T-helper 2 cell (primary cell): ENCODE measurements around the gene GPATCH3.
"Not testable (repeated sequence)": the region's sequence is repeated elsewhere in the genome, so short reads cannot be mapped to it uniquely, and the experiment has no call there.

ENCODE experiments used
- DNase-seq, 5 experiments: peaks; one replicate each; pipeline versions ENCODE4 v3.0.0 to v3.0.0-alpha.2; 2012 to 2022

Gene GPATCH3

DNA sequence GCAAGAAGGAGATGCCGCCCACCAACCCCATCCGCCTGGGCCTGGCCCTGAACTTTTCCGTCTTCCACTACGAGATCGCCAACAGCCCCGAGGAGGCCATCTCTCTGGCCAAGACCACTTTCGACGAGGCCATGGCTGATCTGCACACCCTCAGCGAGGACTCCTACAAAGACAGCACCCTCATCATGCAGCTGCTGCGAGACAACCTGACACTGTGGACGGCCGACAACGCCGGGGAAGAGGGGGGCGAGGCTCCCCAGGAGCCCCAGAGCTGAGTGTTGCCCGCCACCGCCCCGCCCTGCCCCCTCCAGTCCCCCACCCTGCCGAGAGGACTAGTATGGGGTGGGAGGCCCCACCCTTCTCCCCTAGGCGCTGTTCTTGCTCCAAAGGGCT, 36.6 kb downstream of the GPATCH3 start:
- no peak for DNase-seq

DNA sequence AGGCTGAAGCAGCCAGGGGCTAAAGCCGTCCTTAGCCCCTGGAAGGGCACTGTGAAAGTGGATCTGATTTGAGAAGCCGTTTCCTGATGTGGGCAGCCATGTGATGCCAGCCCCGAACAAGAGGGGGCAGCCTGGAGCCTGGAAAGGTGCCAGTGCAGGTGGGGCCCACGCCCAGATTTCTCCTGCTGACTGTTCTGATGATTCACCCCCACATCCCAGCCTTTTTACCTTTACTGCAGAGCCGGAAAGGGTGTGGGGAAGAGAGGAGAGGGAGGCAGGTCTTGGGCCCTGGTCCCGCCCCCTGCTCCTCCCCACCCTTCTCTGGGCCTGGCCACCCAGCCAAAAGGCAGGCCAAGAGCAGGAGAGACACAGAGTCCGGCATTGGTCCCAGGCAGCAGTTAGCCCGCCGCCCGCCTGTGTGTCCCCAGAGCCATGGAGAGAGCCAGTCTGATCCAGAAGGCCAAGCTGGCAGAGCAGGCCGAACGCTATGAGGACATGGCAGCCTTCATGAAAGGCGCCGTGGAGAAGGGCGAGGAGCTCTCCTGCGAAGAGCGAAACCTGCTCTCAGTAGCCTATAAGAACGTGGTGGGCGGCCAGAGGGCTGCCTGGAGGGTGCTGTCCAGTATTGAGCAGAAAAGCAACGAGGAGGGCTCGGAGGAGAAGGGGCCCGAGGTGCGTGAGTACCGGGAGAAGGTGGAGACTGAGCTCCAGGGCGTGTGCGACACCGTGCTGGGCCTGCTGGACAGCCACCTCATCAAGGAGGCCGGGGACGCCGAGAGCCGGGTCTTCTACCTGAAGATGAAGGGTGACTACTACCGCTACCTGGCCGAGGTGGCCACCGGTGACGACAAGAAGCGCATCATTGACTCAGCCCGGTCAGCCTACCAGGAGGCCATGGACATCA, 37.2 kb downstream of the GPATCH3 start, which contains the start of gene SFN:
SFN (plus strand) TSS at position 369 of the 904 bp plus-strand sequence; CDS start at position 433, 64 bp downstream.
- DNase-seq = peak in 2 of 5 experiments; percentile 42 to 63

DNA sequence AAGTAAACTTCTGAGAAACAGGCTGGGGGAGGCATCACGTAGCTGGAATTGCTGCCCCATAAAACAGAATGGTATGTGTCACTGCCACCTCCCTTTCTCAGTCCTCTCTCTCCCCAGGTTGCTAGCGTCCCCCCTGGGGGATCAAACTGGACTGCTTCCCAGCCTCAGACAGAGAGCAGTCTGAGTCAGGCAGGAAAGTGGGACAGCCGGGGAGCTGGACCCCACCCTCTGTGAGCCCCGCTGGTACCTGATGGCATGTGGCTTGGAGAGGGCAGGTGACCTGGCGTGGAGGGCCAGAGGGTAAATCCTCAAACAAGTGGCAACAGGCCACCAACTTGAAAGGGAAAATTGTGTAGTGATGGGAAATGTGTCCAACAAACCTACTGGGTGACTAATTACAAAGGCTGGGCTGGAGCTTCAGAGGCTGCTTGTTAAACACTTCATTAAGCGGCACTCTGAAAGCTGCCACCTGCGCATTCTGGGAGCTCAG, 38.3 kb downstream of the GPATCH3 start:
- DNase-seq = no peak

DNA sequence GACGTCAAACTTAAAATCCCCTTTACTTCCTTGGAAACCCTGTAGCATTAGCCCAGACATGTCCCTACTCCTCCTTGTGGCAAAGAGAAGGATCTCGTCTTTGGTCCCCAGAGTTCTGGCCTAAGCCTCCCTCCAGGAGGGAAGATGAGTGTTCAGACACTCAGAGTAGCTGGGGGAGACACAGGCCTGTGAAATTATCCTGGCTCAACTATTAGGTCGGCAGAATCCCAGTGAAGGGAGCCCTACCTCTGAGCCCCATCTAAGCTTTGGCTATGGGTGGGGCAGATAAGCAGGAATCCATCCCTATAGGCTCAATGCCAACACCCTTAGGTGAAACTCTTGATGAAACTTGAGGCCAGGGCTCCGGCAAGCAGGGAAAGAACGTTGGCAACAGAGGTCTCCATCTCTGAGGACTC, 39.0 kb downstream of the GPATCH3 start:
- DNase-seq = no peak

DNA sequence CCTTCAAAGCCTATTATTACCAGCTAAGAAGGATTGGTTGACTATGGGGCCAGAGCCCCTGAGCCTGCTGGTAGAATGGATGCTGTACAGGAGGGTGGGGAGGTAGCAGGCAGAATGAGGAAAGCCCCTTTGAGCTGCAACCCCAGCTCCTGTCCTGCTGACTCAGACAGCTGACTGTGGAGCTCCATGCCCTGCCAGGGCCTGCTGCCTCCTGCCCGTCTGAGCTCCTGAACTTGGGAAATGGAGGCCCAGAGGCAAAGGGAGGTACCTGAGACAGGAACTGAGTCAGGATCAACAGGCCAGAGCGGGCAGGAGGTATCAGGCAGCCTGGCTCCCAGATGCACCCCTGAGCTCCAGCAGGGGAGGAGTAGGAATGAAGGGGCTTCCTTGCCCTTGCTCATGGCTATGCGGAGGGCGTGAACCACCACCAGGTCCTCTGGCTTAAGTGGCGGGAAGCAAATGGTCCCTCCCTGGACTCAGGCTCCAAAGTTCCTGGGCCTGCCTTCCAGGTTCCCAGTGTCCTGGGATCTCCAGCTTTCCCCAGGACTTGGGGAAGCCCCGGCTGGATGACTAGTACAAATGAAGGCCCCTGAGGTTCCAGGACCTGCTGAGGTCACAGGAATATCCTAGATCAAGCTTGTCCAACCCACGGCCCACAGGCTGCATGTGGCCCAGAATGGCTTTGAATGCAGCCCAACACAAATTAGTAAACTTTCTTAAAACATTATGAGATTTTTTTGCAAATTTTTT, 41.2 kb downstream of the GPATCH3 start:
- no peak for DNase-seq

DNA sequence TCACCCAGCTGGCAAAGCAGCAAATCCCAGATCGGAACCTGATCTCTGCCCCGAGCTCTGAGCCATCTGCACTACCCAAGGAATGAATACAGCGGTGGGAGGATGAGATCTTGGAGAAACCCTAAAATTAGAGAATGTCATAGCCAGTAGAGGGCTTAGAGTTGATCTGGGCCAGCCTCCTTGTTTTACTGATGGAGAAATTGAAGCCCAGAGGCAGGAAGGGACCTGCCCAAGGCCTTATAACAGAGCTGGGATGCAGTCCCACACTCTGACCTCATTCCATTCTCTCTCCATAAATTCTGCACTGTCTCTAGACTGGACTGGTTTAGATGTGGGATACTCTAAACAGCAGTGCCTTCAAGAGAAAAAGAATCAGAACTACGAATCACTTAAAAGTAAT, 42.1 kb downstream of the GPATCH3 start:
- DNase-seq = no peak

DNA sequence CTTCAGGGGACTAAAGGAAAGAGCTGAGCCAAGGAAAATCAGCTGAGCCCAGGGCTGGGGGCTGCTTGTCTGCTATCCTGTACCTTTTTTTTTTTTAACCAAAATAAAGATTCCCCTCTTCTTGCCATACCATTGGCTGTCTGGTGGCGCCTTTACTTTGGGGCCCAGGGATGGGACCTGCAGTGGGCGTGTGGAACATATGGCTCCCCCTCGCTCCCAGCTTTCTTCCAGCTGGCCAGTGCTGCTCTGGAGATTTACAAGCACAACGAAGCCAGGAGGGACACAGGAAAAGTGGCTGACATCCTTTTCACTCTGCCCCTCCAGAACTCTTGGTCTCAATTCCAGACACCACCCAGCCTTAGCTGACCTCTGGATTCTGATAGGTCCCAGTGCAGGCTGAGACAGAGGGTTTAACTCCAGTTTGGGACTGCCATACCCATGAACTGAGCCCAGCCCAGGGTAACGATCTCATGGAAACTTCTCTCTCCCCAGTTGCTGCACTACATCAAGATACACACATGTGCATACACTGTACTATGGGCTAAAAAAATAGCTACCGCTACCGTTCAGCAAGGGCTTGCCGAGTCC, 42.7 kb downstream of the GPATCH3 start:
- no peak for DNase-seq

DNA sequence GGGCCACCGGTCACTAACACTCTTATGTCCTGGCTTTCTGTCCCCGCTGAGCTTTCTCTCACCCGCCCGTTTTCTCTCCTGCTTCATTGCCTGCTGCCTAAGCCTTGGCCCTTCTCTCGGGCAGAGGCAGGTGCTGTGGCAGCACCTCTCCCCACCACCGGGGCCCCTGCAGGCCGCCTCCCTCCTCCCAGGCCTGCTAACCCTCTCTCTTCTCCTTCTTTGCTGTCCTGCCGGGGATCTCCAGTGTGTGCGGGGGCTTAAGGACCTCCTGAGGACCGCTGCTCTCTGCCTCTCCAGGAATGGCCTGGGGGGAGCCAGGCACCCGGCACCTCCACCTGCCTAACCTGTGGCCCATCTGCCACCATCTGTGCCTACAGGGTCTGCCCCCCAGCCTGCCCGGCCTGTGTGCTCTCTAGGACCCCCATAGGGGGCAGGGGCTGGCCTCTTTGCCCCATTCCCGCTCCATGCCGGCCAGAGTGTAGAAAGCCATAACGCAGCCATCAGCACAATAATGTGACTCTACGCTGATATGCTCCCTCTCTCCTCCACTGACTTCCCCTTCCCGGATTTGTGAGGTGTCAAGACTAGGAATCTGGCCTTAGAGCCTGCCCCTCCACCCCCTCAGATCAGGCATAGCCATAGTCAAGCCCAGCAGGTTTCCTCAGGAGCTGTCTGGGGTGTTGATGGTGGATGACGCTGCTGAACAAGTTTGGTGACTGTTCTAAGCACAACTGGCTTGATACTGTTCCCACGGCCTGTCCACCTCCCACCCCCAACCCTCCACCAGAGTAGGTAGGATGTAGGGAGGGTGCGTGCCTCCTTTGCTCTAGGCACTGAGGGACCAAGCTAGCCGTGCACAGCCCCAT, 43.4 kb downstream of the GPATCH3 start:
- no peak for DNase-seq

DNA sequence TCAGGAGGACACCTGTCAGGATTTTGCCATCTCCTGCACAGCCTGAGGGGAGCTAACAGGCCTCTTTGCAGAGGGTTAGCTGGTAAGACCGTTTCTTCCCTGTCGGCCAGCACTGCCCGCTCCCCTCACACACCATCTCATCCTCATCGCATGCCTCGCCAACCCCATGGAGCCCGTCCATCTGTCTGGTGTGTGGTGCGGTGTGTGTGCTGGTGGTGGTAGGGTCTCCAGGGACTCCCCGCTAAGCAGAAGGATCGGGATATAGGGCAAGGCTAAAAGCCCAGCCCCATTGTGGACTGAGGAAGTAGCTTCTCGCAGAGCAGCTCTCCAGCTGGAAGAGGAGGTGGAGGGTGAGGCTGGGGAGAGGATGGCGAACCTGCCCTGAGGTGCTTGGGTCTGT, 44.1 kb downstream of the GPATCH3 start:
- DNase-seq = no peak

DNA sequence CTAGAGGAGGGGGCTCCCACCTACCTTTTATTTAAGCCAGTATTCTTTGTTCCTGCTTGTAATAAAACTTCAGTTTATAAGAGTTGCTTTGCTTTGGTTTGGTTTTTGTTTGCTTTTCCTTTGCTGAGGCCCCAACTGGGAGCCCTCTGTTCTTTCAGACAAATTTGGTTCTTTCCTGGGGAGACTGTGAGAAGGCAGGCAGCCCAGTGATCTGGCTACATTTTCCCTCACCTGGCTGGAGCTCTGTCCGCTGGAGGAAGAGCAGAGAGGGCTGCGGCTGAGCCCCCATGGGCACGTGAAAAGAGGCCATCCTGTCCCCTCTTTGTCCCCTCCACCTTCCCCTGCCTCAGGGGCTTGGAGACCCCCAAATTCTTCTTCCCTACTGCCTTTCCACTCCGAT, 44.6 kb downstream of the GPATCH3 start:
- DNase-seq = no peak

DNA sequence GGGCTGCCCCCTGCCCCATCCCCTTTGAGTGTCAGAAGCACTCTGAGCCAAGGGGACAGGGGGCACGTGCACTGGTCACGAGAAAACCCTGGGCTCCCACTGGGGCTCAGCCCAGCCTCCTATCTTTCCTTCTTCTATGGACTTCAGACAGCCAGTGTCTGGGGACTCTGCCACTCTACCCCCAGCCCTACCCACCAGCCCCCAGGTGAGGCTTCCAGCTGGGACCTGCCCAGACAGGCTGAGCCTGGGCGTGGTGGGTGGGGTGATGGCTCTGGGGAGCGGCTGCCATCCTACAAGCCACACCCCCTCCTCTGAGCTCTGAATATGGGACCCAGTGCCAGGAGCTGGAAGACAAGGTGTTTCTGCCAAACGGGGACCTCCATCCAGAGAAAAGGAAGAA, 45.4 kb downstream of the GPATCH3 start:
- DNase-seq = no peak

DNA sequence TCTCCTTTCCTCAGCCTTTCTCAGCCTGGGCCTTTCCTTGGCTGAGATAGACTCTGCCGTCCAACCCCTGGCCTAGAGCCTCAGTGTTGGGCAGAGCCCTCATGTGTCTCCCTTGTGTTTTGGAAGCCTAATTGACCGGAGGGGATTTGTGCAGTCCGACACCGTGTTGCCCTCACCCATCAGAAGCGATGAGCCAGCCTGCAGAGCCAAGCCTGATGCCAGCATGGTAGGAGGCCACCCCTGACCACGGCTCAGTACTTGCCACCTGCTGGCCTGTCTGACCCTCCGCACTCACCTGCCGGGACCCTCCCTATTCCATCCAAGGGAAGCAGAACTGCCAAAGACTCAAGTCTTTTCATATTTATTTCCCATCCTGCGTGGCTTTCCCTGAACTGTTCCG, 46.7 kb downstream of the GPATCH3 start:
- DNase-seq = no peak

DNA sequence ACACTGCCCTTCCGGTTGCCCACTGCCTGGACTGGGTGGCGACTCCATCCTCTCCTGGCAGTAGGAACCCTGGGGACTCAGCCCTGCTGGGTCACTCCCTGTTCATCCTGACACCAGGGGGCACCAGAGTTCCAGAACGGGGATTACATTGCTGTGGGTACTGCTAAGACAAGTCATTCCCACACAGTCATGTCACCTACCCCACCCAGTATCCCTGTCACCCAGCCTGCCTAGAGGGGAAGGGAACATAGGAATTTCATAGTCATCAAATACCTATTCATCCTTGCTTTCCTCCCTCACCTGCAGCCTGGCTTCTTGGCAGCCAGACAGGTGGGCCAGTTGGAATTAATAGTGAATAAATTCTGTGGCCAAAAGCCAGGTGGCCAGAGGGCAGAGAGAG, 47.1 kb downstream of the GPATCH3 start:
- DNase-seq = peak; percentile 45 to 73 (median 55)

DNA sequence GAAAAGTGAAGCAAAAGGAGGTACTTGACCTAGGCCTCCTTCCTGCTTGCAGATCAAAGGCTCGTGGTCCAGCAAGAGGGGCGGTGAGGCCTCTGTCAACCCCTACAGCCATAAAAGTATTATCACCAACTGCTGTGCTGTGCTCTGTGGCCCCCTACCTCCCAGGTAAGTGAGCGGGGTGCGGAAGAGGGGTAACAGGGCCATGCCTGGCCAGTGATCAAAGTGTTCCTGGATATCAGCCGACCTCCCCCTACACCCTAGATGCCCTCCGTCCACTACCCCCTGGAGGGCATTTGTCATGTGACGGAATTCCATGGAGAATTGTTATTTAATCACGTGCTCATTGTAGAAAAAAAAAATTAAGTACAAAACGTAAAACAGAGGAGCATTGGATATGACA, 47.6 kb downstream of the GPATCH3 start:
- DNase-seq = no peak

DNA sequence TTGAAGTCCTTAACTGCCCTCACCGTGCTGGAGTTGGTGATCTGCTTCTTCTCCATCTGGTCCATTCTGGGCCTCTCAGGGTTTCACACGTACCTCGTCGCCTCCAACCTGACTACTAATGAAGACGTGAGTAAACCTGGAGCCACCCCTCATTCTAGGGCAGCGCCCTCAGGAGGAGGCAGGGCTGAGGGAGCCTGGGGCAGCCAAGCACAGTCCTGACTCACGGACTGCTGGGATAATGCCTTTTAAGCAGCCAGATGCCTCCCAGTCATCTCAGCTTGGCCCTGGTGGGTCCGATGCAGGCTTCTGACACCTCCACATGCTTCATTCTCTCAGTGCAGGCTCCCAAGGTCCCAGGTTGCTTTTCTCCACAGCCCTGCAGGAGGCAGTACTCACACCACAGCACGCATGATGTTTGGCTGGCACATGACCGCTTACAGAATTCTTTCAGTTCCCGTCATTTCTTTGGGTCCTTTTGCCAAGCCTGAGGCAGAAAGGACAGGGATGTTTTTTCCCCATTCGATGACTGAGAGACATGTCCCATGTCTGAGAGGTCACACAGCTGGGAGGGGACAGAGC, 49.1 kb downstream of the GPATCH3 start:
- no peak for DNase-seq

DNA sequence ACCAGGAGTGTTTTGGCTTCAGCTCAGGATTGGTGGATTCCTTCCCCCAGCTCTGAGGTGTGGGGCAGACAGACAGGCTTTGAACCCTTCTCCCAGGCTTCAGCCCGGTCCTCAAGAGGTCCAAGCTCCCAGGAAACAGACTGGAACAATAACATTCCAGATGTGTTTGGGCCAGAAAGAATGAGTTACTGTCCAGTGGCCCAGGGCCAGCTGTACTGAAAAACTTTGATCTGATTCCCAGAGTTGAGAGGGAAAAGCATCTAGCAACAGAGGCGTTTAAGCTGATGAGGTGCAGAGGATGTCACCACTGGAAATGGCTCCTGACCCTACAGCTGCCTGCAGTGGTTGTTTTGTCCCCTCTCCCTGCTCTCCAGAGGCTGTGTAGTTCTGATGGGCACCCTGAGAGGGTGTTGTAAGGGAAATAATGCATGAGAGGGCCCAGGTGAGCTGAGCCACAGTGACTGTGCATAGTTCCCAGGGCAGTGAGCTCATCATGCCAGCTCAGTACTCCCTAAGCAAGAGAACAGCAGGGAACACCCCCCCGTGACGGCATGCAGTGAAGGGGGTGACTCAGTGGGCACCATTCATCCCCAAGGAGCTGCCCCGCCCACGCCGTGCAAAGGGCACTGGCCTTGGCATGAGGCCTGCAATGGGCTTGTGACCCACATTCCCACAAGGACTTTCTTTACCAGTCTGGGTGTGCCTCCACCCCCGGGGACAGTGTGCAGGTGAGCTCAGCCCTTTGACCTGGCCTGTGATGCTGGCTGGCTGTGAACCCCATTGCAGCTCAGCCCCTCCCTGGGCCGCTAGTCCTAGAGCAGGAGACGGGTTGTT, 51.1 kb downstream of the GPATCH3 start:
- no peak for DNase-seq

DNA sequence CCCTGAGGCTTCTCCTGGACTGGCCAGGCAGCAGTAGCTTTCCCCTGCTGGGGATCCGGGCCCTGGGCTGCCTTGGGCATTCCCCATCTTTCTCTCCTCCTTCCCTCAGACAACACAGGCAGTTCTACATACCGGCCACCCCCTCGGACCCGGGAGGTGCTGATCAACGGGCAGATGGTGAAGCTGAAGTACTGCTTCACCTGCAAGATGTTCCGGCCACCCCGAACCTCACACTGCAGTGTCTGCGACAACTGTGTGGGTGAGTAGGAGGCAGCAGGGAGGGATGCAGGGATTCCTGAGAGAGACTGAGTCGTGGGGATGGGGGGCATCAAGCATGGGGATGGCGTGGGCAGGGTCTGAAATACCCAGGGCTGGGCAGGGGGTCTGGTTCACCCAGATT, 51.8 kb downstream of the GPATCH3 start:
- no peak for DNase-seq

DNA sequence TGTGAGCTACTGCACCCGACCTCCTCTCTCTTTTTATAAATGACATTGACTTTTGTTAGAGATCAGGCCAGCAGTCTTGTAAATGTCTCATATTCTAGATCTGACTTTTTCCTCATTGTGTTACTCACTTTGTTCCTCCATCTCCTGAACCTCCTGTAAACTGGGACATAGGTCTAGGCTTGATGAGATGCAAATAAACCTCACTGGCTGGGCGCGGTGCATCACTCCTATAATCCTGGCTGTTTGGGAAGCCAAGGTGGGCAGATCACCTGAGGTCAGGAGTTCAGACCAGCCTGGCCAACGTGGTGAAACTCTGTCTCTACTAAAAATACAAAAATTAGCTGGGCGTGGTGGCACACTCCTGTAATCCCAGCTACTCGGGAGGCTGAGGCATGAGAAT, 52.4 kb downstream of the GPATCH3 start:
- DNase-seq = not testable (repeated sequence)

DNA sequence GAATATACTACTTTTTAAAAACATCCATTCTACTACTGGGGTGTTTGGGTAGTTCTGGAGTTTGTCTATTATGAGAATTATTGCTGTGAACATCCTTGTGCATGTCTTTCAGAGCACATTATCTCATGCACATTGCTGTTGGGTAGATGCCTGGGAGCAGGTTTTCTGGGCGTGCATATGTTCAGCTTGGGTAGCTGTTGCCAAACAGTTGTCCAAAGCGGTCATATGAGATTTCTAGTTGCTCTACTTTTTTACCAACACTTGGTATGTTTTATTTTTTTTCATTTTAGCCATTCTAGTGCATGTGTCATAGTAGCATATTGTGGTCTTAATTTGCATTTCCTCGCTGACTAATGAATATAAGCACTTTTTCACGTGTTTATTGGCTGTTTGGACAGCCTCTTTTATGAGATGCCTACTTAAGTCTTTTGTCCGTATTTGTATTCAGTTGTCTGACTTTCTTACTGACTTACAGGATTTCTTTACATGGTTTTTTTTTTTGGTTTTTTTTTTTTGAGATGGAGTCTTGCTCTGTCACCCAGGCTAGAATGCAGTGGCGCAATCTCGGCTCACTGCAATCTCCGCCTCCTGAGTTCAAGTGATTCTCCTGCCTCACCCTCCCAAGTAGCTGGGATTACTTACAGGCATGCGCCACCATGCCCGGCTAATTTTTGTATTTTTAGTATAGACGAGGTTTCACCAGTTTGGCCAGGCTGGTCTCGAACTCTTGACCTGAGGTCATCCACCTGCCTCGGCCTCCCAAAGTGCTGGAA, 55.7 kb downstream of the GPATCH3 start:
- DNase-seq = no peak
